HG03342 (cell line): ENCODE measurements around the gene SIPA1L2.
A peak's percentile ranks its signal among the peaks of the same experiment; 100 is the strongest.
"Not testable (repeated sequence)": the region's sequence is repeated elsewhere in the genome, so short reads cannot be mapped to it uniquely, and the experiment has no call there.

Experiments used
- ATAC-seq: cut with Tn5 transposase; IDR thresholded peaks from one replicate; pipeline ENCODE4 v1.9.1; 2021; ENCODE audit warnings: mild to moderate bottlenecking, moderate library complexity; ENCODE audit not compliant: unreplicated experiment

Gene SIPA1L2

GRCh38 chr1:232620356-232620969 lies 9.5 kb downstream of the SIPA1L2 start:
- no peak for ATAC-seq

- ATAC-seq, result no peak
These were observed 12.7 kb downstream of the SIPA1L2 start for GRCh38 chr1:232617237-232617636.

- no peak for ATAC-seq
These were observed 14.6 kb downstream of the SIPA1L2 start for GRCh38 chr1:232615306-232615800.

- no peak for ATAC-seq
These were observed 15.1 kb downstream of the SIPA1L2 start for GRCh38 chr1:232614811-232615210.

GRCh38 chr1:232613752-232614381 lies 16.1 kb downstream of the SIPA1L2 start:
- no peak for ATAC-seq

GRCh38 chr1:232612836-232613235 lies 17.1 kb downstream of the SIPA1L2 start:
- not testable (repeated sequence) for ATAC-seq

- no peak for ATAC-seq
These were observed 18.1 kb downstream of the SIPA1L2 start for GRCh38 chr1:232611834-232612233.

GRCh38 chr1:232610902-232611745 lies 18.8 kb downstream of the SIPA1L2 start:
- not testable (repeated sequence) for ATAC-seq

GRCh38 chr1:232610192-232610901 lies 19.6 kb downstream of the SIPA1L2 start:
- no peak for ATAC-seq

- ATAC-seq, result no peak
These were observed 21.5 kb downstream of the SIPA1L2 start for GRCh38 chr1:232608427-232608826.

GRCh38 chr1:232602622-232603021 lies 27.3 kb downstream of the SIPA1L2 start:
- no peak for ATAC-seq

- peak; percentile 45 for ATAC-seq
These were observed 29.3 kb downstream of the SIPA1L2 start for GRCh38 chr1:232600424-232601258.

- ATAC-seq, result peak; percentile 39
These were observed 30.5 kb downstream of the SIPA1L2 start for GRCh38 chr1:232599178-232600041.

- ATAC-seq, result no peak
These were observed 31.1 kb downstream of the SIPA1L2 start for GRCh38 chr1:232598837-232599177.

- ATAC-seq, result no peak
These were observed 31.8 kb downstream of the SIPA1L2 start for GRCh38 chr1:232598133-232598532.

- peak; percentile 40 for ATAC-seq
These were observed 32.2 kb downstream of the SIPA1L2 start for GRCh38 chr1:232597721-232598120.

- peak; percentile 39 for ATAC-seq
These were observed 33.1 kb downstream of the SIPA1L2 start for GRCh38 chr1:232596666-232597303.

GRCh38 chr1:232594768-232595698 lies 34.9 kb downstream of the SIPA1L2 start:
- no peak for ATAC-seq
